K562 (cell line): ENCODE measurements around the gene VDR. TPM values are rescaled to one million over a fixed set of nuclear protein-coding genes. Genes with fewer than 3 reads are reported as not detected.
A peak's percentile ranks its signal among the peaks of the same experiment; 100 is the strongest.

ENCODE experiments used
- ATAC-seq: fragments of 200-7000 bp; cut with Tn5 transposase; 3 replicates; pipeline ENCODE4 v1.9.1; 2020; ENCODE audit warnings: moderate library complexity
- BruUV-seq: library from RNA; stranded (reverse); fragments of 400-500 nt; replicated peaks from 2 replicates; lab custom pipeline; 2021; lab: Mats Ljungman, UMichigan
- CTCF ChIA-PET: fragments of 300-600 bp; formaldehyde crosslinking; extraction: SDS; loops from one replicate; lab custom pipeline; 2021; ENCODE audit warnings: low intra/inter-chr PET ratio; lab: Yijun Ruan, JAX
- POLR2A ChIA-PET: fragments of 300-600, 350-650 bp; sonication (Branson Sonifier 250); formaldehyde crosslinking; extraction: SDS; loops from one replicate; lab custom pipeline; 2021; ENCODE audit warnings: antibody characterized with exemption, inconsistent platforms; lab: Yijun Ruan, JAX
- DNase-seq, 4 experiments: peaks; one replicate each; pipeline versions ENCODE4 v3.0.0 to v3.0.0-alpha.2; 2011 to 2018; ENCODE audit warnings: low spot score in 3 of 4, mixed read lengths in 3 of 4; ENCODE audit errors: extremely low read depth in 1 of 4
- FAIRE-seq: peaks from 2 replicates; lab custom pipeline; 2011; peaks lifted over from hg19 to GRCh38; lab: Jason Lieb, UNC
- H2AFZ ChIP-seq: 2 replicates; pipeline ENCODE4 v1.6.0; 2011; ENCODE audit warnings: low read depth, low read length, control low read depth, inconsistent platforms
- H3K27ac ChIP-seq: fragments of 200-600 bp; 3 replicates; pipeline ENCODE4 v1.8.0; 2011; ENCODE audit warnings: low read depth, mild to moderate bottlenecking, control low read depth, inconsistent platforms, low read length, moderate library complexity, mixed read lengths; ENCODE audit errors: extremely low read depth
- H3K27me3 ChIP-seq, 2 experiments: fragments of 300-600 bp in 1 of 2; 2 replicates in 1 of 2; 3 replicates in 1 of 2; pipeline versions ENCODE4 v1.6.0 to v1.8.0; 2011; ENCODE audit warnings: inconsistent platforms in 2 of 2, low read length in 2 of 2, mild to moderate bottlenecking in 1 of 2, mixed read lengths in 1 of 2, moderate library complexity in 1 of 2; ENCODE audit not compliant: control insufficient read depth in 2 of 2, insufficient read depth in 2 of 2
- H3K36me3 ChIP-seq: fragments of 300-600 bp; 3 replicates; pipeline ENCODE4 v1.8.0; 2011; ENCODE audit warnings: mild to moderate bottlenecking, low read length, inconsistent platforms; ENCODE audit not compliant: control insufficient read depth, insufficient read depth
- H3K4me1 ChIP-seq, 2 experiments: fragments of 200-600 bp in 1 of 2; replicated peaks in 1 of 2; 2 replicates in 1 of 2; 3 replicates in 1 of 2; pipeline versions ENCODE4 v1.5.1 to v1.8.0; 2011; ENCODE audit warnings: inconsistent platforms in 2 of 2, low read length in 2 of 2, mild to moderate bottlenecking in 1 of 2, mixed read lengths in 1 of 2, moderate library complexity in 1 of 2; ENCODE audit not compliant: control insufficient read depth in 2 of 2, insufficient read depth in 2 of 2
- H3K4me2 ChIP-seq: 2 replicates; pipeline ENCODE4 v1.6.1; 2011; ENCODE audit warnings: low read length, control low read depth, inconsistent platforms, mixed read lengths; ENCODE audit not compliant: insufficient read depth
- H3K4me3 ChIP-seq: fragments of 200-600 bp; sonication (generic), shearing (Covaris generic); 2 replicates; pipeline ENCODE4 v1.5.1; 2016; ENCODE audit warnings: control low read depth, inconsistent platforms
- H3K79me2 ChIP-seq: fragments of 200-600 bp; 3 replicates; pipeline ENCODE4 v1.8.0; 2011; ENCODE audit warnings: low read length, inconsistent platforms; ENCODE audit not compliant: control insufficient read depth, insufficient read depth
- H3K9ac ChIP-seq, 2 experiments: 2 replicates each; pipeline versions ENCODE4 v1.6.0 to v1.6.1; 2011; ENCODE audit warnings: low read depth in 2 of 2, low read length in 2 of 2, control low read depth in 1 of 2, inconsistent platforms in 1 of 2, mild to moderate bottlenecking in 1 of 2, mixed read lengths in 1 of 2; ENCODE audit not compliant: insufficient read depth in 1 of 2
- H3K9me1 ChIP-seq: one replicate; pipeline ENCODE4 v1.6.0; 2011; ENCODE audit warnings: inconsistent platforms, mild to moderate bottlenecking, low read length, moderate library complexity; ENCODE audit not compliant: control insufficient read depth, insufficient read depth
- H3K9me3 ChIP-seq: replicated peaks from 2 replicates; pipeline ENCODE4 v1.5.1; 2011; ENCODE audit warnings: low read depth, low read length, inconsistent platforms; ENCODE audit not compliant: control insufficient read depth, insufficient read depth
- H4K20me1 ChIP-seq: replicated peaks from 2 replicates; pipeline ENCODE4 v1.6.1; 2011; ENCODE audit warnings: low read length, inconsistent platforms, mixed read lengths; ENCODE audit not compliant: control insufficient read depth, insufficient read depth
- BMI1 ChIP-seq: fragments of 150-350 bp; IDR thresholded peaks from 2 replicates; pipeline ENCODE4 v1.6.1; 2014; ENCODE audit warnings: low read length
- KLF13 ChIP-seq: fragments of 450-650 bp; IDR thresholded peaks from 2 replicates; pipeline ENCODE4 v1.6.1; 2016; ENCODE audit warnings: missing genetic modification characterization, low read depth, mild to moderate bottlenecking, missing compliant biosample characterization, moderate library complexity, borderline replicate concordance
- MTA2 ChIP-seq: fragments of 450-650 bp; IDR thresholded peaks from 2 replicates; pipeline ENCODE4 v1.6.1; 2016; ENCODE audit warnings: low read depth
- POLR2G ChIP-seq: fragments of 200-400 bp; formaldehyde crosslinking; IDR thresholded peaks from 2 replicates; pipeline ENCODE4 v1.6.1; 2017; ENCODE audit warnings: low read depth, mild to moderate bottlenecking, antibody characterized with exemption, low read length, moderate library complexity
- ZBTB8A ChIP-seq: fragments of 450-650 bp; IDR thresholded peaks from 2 replicates; pipeline ENCODE4 v1.6.1; 2018; ENCODE audit warnings: mild to moderate bottlenecking, moderate library complexity; ENCODE audit not compliant: partially characterized antibody
- WGBS: fragments of 100-300 bp; shearing (Covaris generic); methylation state at CpG from one replicate; pipeline ENCODE4 v1.1.6; 2016; ENCODE audit warnings: low coverage, mixed read lengths; ENCODE audit not compliant: insufficient coverage; ENCODE audit errors: missing lambda C conversion rate; 5-methylcytosine and 5-hydroxymethylcytosine counted together
- in situ Hi-C: fragments of 300-500 bp; cut with MboI; formaldehyde crosslinking; loops from 4 replicates; pipeline ENCODE4 v1.15.0; 2018; ENCODE audit warnings: inconsistent platforms, mixed read lengths
- intact Hi-C: fragments of 100-400 bp; cut with micrococcal nuclease; formaldehyde crosslinking; loops from 2 replicates; pipeline ENCODE4 v1.14.2; 2022
- polyA plus RNA-seq, 8 experiments: library from polyadenylated mRNA; depleted of rRNA in 4 of 8; stranded (reverse) in 5 of 8; unstranded in 3 of 8; fragments of >200 nt; fragmentation: Nextera tagmentation in 2 of 8; fragmentation: Illumina TruSeq in 1 of 8; extraction: Ambion mirVana in 2 of 8; extraction: Trizol in 1 of 8; gene quantifications; 2 replicates each; pipeline versions ENCODE4 v1.2.1 to v1.2.3, GENCODE V29; 2011 to 2014; ENCODE audit warnings: inconsistent platforms in 1 of 8, missing spikeins in 1 of 8
- total RNA-seq, 7 experiments: library from RNA; depleted of rRNA in 6 of 7; stranded (reverse); fragments of >200 nt in 6 of 7; fragmentation: Illumina TruSeq in 2 of 7; extraction: Trizol in 2 of 7; gene quantifications; 2 replicates each; pipeline versions ENCODE4 v1.2.1 to v1.2.3, GENCODE V29; 2011 to 2021; ENCODE audit warnings: low replicate concordance in 1 of 7
- TF ChIP-seq, protein P1 (sequence below): fragments of 450-650 bp; formaldehyde crosslinking; IDR thresholded peaks from 2 replicates; pipeline ENCODE4 v1.4.0; 2022; ENCODE audit warnings: mild to moderate bottlenecking, moderate library complexity
- TF ChIP-seq, protein P2 (sequence below), 2 experiments: fragments of 450-650 bp in 1 of 2; sonication (generic) in 1 of 2; formaldehyde crosslinking in 1 of 2; IDR thresholded peaks in 1 of 2; conservative IDR thresholded peaks in 1 of 2; 2 replicates each; pipeline versions ENCODE4 v1.6.1 to v1.8.1; 2016 to 2023; ENCODE audit warnings: mild to moderate bottlenecking in 2 of 2, moderate library complexity in 2 of 2, inconsistent platforms in 1 of 2, missing genetic modification reagents in 1 of 2

VDR gene
- total and polyA plus RNA-seq, 9 of the 15 experiments (the other 6 are each of a cell fraction or from before 2014, with no cell fraction given), result 0.61 to 4.8 (median 2.0) TPM

DNA sequence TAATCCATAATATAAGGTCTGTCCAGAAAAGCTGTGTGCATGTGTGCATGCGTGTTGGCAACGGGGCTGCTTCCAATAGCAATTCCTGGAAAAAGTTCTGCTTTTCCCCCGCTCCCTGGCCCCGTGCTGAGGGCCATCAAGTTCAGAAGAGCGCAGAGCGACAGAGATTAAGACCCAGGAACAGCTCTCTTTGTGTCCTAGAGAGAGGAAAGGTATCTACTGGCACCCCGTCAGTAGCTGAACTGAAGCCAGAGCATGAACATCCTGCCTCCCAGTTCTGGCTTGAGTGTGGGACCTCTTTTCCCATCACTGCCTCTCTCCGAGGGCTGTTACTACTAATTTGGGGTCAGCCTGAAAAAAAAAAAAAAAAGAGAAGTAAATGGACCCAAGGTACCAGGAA is 100.6 kb downstream of the VDR start (continued):
- TF ChIP-seq, protein P1, sequence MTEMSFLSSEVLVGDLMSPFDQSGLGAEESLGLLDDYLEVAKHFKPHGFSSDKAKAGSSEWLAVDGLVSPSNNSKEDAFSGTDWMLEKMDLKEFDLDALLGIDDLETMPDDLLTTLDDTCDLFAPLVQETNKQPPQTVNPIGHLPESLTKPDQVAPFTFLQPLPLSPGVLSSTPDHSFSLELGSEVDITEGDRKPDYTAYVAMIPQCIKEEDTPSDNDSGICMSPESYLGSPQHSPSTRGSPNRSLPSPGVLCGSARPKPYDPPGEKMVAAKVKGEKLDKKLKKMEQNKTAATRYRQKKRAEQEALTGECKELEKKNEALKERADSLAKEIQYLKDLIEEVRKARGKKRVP (CRISPR knock-in tag), result no peak
- TF ChIP-seq ZBTB8A (no peak), KLF13 (no peak)

DNA sequence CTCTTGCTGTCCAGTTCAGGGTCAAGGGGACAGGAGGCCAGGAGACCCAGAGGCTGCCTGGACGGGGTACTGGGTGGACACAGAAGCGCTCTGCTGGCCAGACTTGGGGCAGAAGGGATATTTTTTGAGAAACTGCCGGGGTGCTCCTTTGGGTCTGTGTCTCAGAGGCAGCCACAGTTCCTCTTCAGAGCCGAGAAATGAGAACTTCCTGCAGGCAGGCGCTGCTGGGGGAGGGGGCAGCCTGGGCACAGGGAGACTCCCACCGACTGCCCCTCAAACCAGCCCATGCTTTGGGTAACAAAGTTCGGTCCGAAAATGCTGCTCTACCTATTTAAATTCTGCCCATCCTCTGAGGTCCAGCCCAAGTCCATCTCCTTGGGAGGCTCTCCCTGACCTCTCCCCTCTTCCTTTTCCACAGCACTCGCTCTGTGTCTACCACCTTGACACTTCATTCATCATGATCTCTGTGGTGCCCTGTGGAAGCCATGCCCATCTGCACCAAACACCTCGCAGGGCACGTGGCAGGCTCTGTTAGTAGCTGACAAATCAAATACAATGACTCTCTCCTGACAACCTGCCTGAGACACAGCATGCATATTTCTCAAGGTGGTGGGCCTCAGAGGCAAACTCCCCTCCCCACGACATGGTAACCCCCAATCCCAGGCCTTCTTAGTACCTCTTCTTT is 101.5 kb downstream of the VDR start:
- Histone ChIP-seq H3K27ac (no peak overlapping the region), H3K9ac (peak overlapping the region in 1 of 2 experiments; percentile 74; a peak in 2 of 4 replicates), H4K20me1 (peaks cover 9% of the 10 kb centered on the region; the same call in 1 of the 2 replicates), H3K27me3 (no peaks in the 10 kb centered on the region), H3K9me3 (no peaks in the 10 kb centered on the region), H3K9me1 (peaks cover 5% of the 10 kb centered on the region)
- ATAC-seq, result no peak
- POLR2A ChIA-PET, result no interaction called here
- in situ Hi-C loops, result no loop called here
- DNase-seq, result no peak
- TF ChIP-seq MTA2 (no peak), BMI1 (no peak), POLR2G (0 out of 2 replicates have a peak, but pooled peaks have one; percentile 11)
- TF ChIP-seq, protein P2, sequence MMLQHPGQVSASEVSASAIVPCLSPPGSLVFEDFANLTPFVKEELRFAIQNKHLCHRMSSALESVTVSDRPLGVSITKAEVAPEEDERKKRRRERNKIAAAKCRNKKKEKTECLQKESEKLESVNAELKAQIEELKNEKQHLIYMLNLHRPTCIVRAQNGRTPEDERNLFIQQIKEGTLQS (IDR thresholded peaks at IDR 0.05), result no peak
- TF ChIP-seq, protein P2 (CRISPR knock-in tag; conservative IDR thresholded peaks at IDR 0.05), result no peak
- TF ChIP-seq, all 486 proteins: peak for 1
- no TSS peak for BruUV-seq
- no peak overlapping the region for H2AFZ ChIP-seq
- peaks cover 82% of the 10 kb centered on the region; the same call in 2 of the 3 replicates for H3K36me3 ChIP-seq
- CTCF ChIA-PET, result no interaction called here
- H3K4me1 ChIP-seq, result peaks cover 15 to 54% of the 10 kb centered on the region in 2 experiments
- 71% methylated on average over 10 of the region's 12 CpGs for WGBS
- H3K4me3 ChIP-seq, result no peak overlapping the region
- peaks cover 94% of the 10 kb centered on the region for H3K79me2 ChIP-seq
- peak; percentile 15 for FAIRE-seq
- H3K4me2 ChIP-seq, result no peak overlapping the region
- intact Hi-C loops, result no loop called here
